ENCODE data around the gene ACSL6.

Gene ACSL6

DNA sequence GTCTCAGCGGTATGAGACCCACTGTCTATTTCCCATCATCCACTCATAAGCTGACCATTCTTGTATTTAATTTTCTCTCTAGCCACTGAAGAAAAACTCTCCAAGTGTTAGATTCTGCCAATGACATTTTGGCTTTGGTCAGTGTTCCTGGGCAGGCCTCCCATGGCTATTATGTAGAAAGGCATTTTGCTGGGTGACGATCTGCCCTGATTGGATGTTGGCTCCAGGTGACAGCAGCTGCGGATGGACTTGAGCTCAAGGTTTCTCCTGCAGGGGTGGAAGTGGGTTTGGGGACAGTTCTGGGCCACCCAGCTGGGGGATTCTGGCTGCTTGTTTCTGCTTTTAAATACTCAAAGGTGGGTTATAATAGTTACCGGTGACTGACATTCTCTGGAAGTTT, 31.6 kb downstream of the ACSL6 start:
- DNase-seq (ENCODE audit: low read depth in 3 of 3) = no peak

DNA sequence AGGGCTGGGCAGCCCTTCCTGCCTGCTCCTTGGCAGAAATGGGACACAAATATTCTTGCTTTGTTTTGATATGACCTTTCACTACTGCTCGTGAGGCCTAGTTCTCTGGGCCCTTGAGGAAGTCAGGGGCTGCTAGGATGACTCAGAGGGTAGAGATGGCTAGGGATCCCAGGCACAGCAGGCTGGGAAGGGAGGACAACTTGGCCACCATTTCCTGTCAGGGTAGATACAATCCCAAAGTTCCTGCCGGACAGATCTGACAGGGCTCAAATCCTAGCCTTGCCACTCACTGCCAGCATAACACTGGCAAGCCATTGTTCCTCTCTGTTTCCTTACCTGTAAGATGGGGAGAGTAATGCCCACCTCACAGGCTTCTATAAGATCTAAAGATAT, 34.2 kb downstream of the ACSL6 start:
- no peak for DNase-seq (ENCODE audit: low read depth in 3 of 3)

DNA sequence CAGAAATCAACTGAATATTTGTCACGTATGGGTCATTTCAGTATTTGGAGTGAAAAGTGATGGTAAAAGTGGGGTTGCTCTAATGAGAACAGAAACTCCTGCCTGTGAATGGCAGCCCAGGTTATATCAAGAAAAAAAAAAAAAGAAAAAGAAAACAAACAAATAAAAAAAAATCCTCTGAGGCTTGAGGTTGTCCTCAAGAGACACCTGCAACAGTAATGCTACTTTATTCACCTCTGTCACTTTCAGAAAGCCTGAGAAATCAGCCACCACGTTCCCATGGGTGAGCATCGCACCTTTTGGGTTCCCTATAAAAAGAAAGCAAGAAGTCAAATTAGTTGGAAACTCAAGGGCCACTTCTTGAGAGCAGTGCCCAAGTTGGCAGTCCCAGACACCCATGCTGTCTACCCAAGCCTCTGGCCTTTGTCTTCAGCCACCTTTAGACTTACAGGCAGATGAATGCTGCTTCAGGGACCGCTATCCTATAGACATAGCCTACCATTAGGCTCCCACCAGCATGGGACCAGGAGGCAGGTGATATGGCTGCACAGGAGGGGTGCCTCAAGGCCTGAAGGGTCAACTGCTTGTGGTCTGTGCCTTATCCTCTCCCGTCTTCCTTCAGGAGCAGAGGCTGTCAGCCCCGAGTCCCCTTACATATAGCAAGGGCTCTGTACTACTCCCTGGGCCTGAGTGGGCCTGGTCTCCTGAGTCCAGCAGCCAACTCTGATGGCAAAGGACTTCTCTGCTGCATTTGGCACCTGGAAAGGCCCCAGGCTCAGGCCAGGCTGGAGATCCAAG, 34.8 kb downstream of the ACSL6 start:
- DNase-seq (ENCODE audit: low read depth in 3 of 3) = no peak

DNA sequence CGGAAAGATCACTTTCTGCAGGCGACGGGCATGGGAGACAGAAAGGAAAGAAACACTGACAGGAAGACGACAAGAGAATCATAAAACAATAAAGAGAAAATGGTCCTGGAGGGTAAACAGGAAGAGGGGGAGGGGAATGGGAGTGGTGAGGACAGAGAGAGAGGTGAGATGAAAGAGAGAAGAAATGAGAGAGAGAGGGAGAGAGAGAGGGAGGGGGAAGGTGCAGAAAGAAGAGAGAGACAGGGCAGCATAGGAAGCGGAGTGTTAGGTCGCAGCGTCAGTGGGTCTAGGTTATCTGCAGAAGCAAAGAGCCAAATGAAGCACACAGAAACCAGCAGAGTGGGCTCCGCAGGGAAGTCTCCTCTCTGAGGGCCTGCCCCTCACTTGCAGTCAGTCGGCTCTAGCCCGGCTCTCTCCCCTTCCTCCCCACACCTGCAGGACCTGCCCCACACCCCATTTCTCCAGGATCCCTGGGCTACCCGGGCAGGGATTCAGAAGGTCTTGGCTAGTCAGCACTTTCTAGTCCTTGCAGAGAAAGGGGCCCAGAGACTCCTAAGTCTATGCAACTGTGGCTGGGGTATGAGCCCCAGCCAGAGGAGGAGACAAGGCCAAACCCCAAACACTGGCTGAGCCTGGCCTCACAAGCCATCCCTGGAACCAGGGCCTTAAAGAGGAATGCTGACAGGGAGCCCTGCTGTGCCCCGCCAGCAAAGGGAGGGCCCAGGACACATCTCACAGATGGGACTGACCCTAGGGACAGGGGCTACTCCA, 36.3 kb downstream of the ACSL6 start:
- no peak for DNase-seq (ENCODE audit: low read depth in 3 of 3)

DNA sequence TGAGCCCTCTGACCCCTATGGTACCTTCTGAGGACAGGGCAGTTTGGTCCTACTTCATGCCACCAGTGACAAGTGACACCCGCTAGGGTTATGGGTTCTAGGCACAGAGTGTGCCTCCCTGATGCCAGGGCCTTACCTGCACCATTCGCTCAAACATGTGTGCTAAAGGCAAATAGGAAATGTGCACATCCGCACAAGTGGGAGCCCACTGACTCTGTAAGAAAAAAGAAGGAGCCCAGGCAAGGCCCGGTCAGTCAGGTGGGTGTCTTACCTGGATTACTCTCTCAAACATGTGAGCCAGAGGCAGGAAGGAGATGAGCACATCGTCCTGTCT, 36.9 kb downstream of the ACSL6 start:
- DNase-seq (ENCODE audit: low read depth in 3 of 3) = no peak

DNA sequence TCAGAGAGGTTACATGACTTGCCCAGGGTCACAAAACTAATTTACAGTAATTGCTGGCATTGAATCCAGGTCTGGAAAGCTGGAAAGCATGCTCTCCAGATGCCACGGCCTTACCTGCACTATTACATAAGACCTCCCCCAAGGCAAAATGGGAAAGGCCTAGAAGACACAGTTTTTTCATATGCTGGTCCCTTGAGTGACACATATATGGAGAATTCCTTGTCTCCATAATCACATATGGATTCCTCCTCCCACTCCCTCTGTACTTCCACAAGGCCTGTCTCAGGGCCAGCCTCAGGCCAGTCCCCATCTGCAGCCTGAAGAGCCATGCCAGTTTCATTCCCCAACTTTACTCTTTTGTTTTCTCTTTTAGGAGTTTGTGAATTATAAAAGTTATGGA, 37.4 kb downstream of the ACSL6 start:
- DNase-seq (ENCODE audit: low read depth in 3 of 3) = no peak

DNA sequence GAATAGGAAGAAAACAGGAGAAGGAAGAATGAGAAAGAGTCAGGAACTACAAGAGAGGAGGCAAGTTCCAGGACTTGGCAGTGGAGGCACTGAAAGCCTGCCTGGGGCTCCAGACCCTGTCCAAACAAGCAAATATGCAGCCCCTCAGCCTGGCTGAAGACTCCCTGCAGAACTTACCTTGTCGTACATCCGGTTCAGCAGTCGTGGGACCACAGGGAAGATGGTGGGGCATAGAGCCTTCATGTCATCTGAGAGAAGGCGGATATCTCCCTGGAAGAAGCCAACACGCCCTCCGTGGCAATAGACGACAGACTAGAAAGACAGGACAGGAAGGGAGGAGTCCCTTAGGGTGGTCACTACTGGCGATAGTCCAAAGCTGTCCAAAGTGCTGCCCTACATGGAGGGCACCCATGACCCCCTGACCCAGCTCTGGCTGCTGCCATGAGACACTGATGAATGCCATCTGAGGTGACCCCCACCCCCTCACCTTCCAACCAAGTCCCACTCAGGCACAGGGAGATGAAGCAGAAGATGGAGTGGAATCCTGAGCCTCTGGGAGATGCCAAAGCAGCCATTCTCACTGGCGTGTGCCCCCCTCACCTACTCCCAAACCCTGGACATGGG, 38.3 kb downstream of the ACSL6 start:
- DNase-seq (ENCODE audit: low read depth in 3 of 3) = no peak

DNA sequence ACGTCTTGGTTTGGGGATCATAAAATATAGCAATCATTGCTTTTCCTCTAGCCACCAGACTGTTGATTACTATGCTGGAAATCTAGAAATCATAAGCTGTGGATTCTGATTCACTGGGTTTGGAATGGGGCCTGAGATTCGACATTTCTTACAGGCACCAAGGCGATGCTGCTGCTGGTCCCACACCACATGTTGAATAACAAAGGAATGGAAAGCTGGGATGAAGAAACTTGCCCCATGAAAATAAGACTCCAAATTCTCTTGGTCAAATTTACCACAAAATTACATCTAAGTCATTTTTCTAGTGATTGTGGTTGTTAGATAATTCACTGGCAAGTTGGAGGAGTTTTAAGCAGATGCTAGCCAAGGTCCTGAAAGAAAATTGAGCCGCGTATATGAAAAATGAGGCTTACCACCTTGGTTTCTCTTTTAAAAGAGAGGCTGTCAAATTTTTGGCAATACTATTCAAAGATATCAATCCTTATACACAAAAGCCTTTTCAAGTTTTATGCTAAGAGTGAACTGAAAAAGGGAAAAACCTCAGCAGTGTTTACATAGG, 43.0 kb downstream of the ACSL6 start:
- no peak for DNase-seq (ENCODE audit: low read depth in 3 of 3)

DNA sequence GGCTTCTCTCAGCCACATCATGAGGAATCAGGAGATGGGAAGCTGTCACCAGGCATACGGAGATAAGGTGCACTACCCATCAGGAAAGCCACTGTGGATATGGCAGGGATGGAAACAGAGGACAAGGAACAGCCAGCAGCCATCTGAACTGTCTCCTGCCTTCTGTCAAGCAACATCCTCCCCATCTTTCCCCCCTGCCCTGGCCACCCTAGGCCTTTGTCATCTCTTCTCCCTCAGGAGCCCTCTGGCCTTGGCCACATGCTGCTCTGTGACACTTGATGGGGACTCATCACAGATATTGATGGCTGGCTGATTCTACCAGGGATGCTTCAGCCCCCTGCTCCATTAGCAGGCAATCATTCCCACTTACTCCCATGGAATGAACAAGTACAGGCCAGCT, 44.9 kb downstream of the ACSL6 start:
- no peak for DNase-seq (ENCODE audit: low read depth in 3 of 3)

DNA sequence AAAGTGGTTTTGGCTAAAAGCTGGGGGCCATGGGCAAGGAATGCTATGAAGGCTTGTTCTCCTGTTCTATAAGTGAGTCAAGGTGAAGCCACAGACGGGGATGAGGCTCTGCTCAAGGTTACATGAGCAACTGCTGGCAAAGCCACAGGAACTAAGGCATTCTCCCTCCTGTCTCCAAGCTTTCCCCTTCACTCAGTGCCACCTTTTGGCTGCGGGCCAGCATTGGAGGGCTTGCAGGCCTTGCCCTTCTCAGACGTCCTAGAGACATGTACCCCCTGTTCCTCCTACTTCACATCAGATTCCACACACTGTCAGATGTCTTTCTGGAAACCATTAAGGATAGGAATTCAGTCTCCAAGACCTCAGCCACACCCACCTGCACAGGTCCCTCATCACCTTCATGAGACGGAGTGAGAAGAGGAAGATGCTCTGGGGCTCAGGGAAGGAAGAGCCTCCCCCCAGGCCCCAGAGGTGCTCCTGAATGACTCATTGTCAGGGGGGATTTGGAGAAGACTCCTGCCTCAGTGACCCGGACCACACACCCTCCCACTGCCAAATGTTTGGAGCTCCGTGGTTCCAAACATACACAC, 45.5 kb downstream of the ACSL6 start:
- no peak for DNase-seq (ENCODE audit: low read depth in 3 of 3)

DNA sequence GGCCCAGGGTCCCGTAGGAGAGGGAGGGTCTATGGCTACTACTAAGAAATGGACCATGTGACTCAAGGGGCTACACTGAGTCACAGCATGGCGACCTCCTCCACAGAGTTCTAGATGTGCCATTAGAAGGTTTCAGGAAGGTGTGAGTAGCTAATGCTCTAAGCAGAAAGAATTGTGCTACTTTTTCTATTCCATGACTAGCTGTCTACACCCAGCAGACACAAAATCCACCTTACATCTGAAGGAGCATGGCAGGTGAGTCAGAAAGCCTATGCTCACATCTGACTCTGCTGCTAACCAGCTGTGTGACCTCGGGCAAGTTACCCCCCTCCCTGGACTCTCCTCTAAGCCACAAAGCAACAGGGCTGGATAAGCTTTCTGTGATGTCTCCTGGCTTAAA, 51.6 kb downstream of the ACSL6 start:
- no peak for DNase-seq (ENCODE audit: low read depth in 3 of 3)

DNA sequence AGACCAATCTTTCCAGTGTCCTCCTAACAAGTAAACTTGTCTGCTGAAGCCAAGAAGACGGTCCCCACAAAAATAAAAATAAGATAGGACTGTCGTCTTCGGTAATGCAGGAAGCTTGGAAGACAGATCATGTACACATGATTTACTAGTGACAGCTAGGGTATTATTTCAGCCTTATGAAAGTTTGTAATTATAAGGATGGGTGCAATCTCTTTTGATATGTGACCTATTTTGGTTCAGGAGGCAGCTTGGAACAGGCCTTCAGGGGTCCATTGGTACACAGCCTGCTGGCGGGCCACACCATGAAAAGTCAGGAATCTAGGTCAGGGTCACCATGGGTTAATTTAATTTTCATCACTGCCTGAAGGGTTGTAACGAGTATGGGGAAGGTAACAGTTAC, 52.3 kb downstream of the ACSL6 start:
- DNase-seq (ENCODE audit: low read depth in 3 of 3) = no peak

DNA sequence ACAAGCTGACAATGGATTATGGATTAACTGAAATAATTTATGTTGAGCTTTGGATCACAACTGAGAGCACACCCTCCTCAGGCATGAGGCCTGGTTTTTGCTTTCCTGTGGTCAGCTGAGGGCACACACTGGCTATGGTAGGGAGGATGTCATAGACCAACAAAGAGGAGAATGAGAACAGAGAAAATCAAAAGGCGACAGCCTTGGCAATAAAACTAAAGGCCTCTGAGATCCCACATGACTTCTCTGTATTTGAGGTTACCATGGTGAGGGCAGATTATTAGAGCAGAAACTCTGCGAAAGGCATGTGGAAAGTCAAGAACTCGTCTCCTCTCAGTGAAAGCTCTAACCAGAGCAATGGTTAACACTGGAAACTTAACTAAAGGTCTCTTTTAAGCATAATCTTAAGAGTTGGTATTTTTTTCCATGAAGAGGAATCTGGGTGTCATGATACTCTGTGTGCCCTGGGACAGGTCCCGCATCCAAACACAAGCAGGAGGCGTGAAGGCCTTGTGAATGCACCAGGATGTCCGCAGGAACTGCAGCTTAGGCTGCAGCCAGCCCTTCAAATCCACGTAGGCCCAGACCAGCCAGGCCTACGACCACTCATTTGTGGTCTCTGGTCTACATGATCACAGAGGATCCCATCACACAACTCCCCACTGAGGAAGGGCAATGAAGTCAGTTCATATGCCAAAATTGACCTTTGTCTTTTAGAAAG, 53.6 kb downstream of the ACSL6 start:
- no peak for DNase-seq (ENCODE audit: low read depth in 3 of 3)

DNA sequence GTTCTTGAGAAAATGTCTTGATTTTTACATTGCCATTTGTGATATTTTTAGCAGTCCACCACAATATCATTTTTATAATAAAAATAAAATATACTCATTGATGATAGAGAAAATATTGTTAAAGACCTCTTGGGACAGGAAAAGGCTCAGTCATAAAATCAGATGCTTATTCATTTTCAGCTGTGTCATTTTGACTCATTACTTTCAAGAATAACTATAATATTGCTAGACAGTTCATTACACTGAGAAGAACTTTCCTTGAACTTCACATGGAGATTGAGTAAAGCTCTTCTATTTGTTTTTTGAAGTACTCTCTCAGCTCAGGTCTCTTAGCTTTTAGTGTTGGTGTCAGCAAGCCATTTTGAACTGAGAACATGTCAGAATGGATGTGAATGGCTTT, 57.5 kb downstream of the ACSL6 start:
- no peak for DNase-seq (ENCODE audit: low read depth in 3 of 3)

DNA sequence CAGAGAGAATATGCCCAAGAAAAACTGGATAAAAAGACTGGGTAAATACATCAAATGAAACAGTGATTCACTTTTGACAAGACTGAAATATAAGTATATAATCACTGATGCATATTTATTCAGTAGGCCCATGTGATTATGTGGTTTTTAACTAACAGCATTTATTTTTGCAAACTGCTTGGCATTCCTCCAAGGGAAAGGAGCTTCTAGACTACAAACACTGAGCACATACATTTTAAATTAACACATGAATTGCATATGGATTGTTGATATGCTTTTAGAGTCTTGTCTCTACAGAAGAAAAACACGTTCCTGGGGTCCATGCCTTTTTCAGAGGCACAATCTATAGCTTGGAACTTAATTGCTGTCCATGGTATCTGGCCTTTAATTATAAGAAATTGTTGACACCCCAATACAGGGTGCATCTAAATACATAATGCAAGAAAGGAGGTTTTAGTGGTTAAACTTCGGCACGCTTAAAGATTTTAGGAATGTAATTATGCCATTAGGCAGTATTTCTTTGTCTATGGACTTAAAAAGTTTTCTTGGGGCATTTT, 59.1 kb downstream of the ACSL6 start:
- no peak for DNase-seq (ENCODE audit: low read depth in 3 of 3)

DNA sequence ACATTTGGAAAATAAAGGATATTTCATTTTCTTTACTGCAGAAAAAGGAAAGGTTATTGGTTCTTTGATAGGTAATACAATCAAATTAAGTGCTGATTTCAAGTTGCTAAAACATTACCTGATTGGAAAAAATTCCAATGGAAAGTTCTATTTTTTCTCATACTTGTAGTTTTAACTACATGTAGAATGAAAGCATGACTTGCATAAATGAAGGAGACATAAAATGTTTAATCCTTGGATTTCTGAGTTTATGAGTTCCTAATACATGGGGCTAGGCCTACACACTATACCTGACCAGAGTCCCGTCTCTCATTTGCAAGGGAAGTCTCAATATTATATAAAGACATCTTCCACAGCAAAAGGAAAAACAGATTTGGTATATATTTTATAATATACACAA, 60.8 kb downstream of the ACSL6 start:
- DNase-seq (ENCODE audit: low read depth in 3 of 3) = no peak

DNA sequence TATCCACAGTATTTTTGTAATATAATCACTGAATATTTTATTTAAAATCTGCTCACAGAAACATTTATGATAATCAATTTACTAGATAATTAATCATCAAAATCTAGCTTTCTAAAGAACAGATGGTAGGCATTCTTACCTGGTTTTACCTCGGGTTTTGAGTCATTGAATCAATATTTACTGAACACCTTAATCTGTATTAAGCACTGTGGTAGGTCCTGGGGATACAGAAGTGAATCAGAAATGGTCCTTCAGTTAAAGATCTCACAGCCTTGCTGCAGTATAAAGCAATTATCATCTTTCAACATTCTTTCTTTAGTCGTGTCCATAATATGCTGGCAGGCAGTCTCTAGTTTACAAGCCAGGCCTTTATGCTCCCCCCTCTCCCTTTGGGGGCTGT, 64.0 kb downstream of the ACSL6 start:
- DNase-seq (ENCODE audit: low read depth in 3 of 3) = no peak

DNA sequence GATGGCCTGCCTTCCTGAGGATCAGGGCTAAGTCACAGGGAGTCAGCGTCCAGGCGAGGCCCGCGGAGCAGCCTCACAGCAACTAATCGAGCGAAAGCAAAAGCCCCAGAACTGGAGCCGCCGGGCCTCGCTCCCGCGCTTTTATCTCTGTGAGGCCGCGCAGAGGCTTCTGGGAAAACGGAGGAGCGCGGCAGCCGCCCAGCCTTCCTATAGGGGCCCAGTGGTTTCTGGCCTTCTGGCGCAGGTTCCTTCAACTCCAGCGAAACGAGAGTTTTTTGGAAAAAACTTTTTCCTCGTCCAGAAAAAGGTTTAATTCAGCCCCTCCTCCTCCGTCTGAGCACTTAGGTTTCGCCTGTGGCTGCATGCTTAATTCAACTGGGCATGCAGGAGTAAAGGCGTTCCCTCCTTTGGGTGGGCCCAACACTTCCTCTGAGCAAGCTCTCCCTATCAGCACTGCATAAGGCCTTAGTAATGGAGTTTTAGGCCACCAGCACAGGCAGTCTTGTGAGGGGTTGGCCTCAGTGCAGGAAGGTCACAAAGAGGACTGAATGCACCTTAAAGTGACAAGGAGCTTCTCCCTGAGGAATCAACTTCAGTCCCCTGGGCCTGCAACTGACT, 65.8 kb downstream of the ACSL6 start, which contains the start of gene MEIKIN:
Gene MEIKIN (minus strand): TSS at position 113 of the 618 bp plus-strand sequence. CDS start 158 bp downstream, outside the sequence.
- no peak for DNase-seq (ENCODE audit: low read depth in 3 of 3)

DNA sequence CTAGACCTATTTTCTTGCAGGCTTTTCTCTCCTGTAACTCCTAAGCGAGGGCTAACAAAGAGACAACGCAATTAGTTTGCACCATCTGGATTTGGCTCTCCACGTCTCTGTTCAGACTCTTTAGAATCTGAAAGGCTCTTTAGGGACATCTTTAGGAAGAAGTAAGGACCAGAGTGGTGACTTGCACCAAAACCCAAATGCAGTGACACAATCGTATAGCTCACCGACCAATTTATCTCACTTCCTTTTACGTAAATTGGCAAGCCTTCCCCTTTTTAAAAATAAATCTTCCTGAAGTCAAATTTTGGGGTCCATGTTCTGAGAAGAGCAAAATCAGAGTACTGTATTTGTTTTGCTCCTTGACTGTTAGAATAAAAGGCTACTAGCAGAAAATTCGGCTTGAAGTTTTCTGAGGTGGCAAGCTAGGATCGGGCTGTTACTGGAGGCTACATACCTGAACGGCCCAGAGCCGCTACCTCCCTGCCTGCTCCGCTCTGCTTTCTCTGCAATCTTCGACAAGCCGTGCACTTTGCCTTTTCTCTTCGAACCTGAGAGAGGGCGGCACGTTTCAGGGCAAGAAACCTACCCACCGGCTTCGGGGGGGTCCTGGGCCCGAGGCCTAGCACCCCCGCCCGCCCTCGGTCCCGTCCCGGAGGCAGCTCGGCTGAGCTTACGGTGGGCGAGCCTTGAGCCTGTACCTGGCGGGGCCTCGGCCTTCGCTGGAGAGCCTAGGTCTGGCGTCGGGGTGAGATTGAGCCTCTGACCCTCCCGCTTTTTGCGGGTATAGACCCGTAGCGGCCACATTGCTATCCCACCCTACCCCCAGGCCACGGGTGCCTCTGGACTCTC, 66.5 kb downstream of the ACSL6 start:
- no peak for DNase-seq (ENCODE audit: low read depth in 3 of 3)

DNA sequence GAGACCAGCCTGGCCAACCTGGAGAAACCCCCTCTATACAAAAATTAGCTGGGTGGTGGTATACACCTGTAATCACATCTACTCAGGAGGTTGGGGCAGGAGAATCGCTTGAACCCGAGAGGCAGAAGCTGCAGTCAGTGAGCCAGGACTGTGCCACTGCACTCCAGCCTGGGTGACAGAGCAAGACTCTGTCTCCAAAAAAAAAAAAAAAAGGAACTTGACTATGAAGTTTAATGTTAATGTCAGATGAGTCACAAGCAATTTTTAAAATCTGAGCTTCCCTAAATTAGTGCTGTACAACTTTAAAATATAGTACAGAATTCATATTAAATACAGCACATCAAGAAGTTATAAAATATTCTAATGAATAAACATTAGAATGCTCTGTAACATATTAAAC, 67.5 kb downstream of the ACSL6 start:
- no peak for DNase-seq (ENCODE audit: low read depth in 3 of 3)

Measured in stimulated activated CD4-positive, alpha-beta T cell treated with anti-CD3 and anti-CD28 coated beads, TNF-alpha, amount 100 ng/mL, for 4 hours (primary cell).